AG04449 (cell line): ENCODE measurements around the gene KIF27.

Experiments used
- CTCF ChIA-PET: fragments of 350-600 bp; formaldehyde crosslinking; extraction: SDS; loops from one replicate; lab custom pipeline; 2021; ENCODE audit warnings: antibody characterized with exemption; lab: Yijun Ruan, JAX
- POLR2A ChIA-PET: fragments of 400-600, 350-600 bp; formaldehyde crosslinking; extraction: SDS; loops from one replicate; lab custom pipeline; 2020; ENCODE audit warnings: antibody characterized with exemption, inconsistent platforms; lab: Yijun Ruan, JAX
- DNase-seq: peaks from one replicate; pipeline ENCODE4 v3.0.0-alpha.2; 2010; ENCODE audit warnings: low read depth, low spot score
- H3K4me3 ChIP-seq: 2 replicates; pipeline ENCODE4 v1.5.1; 2011; ENCODE audit warnings: low read depth, mild to moderate bottlenecking, control low read depth, low read length
- TF ChIP-seq, protein P1 (sequence below): IDR thresholded peaks from one replicate; pipeline ENCODE4 v1.5.1; 2011; ENCODE audit warnings: mild to moderate bottlenecking, moderate library complexity, low read length, control low read depth, inconsistent platforms; ENCODE audit not compliant: insufficient read depth; ENCODE audit errors: missing control alignments

The KIF27 gene

DNA sequence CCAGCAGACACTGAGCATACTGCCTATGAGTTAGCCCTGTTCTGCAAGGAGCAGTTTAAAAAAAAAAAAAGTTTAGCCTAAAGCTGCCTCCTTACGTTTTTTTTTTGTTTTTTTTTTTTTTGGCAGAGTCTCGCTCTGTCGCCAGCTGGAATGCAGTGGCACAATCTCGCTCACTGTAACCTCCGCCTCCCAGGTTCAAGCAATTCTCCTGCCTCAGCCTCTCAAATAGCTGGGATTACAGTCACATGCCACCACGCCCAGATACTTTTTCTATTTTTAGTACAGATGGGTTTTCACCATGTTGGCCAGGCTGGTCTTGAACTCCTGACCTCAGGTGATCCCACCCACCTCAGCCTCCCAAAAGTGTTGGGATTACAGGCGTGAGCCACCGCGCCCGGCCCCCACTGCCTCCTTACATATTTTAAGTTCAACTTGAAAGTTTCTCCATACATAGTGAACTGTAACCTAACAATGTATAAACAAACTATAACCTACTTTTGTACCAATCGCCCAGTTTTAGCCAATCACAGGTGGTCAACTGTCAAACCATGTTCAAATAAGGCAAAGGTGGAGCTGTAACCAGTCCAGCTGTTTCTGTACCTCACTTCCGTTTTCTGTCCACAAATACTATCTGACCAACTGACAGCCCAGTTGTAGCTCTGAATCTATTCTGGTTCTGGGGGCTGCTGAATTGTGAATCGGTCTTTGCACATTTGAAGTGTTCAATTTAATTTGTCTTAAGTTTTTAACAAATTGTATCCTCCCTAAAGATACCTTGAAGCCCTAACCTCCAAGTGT is 120.8 kb downstream of the KIF27 start:
- TF ChIP-seq, protein P1, sequence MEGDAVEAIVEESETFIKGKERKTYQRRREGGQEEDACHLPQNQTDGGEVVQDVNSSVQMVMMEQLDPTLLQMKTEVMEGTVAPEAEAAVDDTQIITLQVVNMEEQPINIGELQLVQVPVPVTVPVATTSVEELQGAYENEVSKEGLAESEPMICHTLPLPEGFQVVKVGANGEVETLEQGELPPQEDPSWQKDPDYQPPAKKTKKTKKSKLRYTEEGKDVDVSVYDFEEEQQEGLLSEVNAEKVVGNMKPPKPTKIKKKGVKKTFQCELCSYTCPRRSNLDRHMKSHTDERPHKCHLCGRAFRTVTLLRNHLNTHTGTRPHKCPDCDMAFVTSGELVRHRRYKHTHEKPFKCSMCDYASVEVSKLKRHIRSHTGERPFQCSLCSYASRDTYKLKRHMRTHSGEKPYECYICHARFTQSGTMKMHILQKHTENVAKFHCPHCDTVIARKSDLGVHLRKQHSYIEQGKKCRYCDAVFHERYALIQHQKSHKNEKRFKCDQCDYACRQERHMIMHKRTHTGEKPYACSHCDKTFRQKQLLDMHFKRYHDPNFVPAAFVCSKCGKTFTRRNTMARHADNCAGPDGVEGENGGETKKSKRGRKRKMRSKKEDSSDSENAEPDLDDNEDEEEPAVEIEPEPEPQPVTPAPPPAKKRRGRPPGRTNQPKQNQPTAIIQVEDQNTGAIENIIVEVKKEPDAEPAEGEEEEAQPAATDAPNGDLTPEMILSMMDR: no peak
- no peak overlapping the region for H3K4me3 ChIP-seq
- no peak for DNase-seq
- CTCF ChIA-PET: no interaction called here
- POLR2A ChIA-PET: interaction anchor here (0.6 kb wide), 1 partner anchor 92 kb away, joined by 4 read pairs; the partner anchor contains the start of gene UBQLN1

DNA sequence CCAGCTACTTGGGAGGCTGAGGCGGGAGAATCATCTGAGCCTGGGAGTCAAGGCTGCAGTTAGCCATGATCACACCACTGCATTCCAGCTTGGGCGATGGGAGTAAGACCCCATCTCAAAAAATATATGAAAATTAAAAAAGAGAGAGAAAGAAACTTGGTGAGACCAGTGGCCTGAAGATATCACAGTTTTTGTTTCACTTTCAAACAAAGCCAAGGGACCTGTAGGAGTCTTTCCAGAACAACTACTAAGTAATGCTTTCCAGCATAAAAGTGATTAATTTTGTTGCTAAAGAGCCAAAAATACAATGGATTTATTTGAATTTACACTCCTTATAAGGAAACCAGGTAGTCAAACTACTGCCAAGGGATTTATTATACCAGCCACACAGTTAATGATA is 127.2 kb downstream of the KIF27 start:
- no peak for DNase-seq
- CTCF ChIA-PET: no interaction called here
- H3K4me3 ChIP-seq: no peak overlapping the region
- POLR2A ChIA-PET: no interaction called here
- TF ChIP-seq, protein P1: no peak

DNA sequence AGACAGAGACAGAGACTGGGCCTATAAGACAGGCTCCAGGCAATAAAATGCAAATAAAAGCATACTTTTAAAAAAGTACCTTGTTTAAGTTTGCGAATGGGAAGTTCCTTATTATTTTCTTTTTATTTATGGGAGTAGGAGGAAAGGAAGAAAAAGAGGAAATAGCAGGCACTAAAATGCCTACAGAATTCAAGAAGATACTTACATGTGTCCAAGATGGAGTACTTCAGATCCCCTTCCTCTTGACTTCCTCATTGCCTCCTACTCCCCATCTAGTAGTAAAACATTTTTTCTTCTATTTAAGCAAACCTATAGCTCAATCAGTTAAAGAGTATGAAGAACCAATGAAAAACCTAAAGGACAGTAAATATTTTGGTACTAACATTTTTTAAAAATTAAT is 128.5 kb downstream of the KIF27 start:
- no peak overlapping the region for H3K4me3 ChIP-seq
- DNase-seq: no peak
- TF ChIP-seq, protein P1: no peak
- CTCF ChIA-PET: no interaction called here
- POLR2A ChIA-PET: no interaction called here
